HCT116 (cell line): ENCODE results near the gene SLC39A13. TPM values are rescaled to one million over a fixed set of nuclear protein-coding genes. Genes with fewer than 3 reads are reported as not detected.

Source experiments
- ATAC-seq: fragments of 200-7000 bp; cut with Tn5 transposase; 2 replicates; pipeline ENCODE4 v1.9.1; 2020; ENCODE audit warnings: mild to moderate bottlenecking, moderate library complexity
- BruUV-seq: library from RNA; stranded (reverse); fragments of 400-500 nt; replicated peaks from 2 replicates; lab custom pipeline; 2021; lab: Mats Ljungman, UMichigan
- CTCF ChIA-PET: fragments of 300-600 bp; sonication (Branson Sonifier 250); formaldehyde crosslinking; loops from one replicate; lab custom pipeline; 2021; ENCODE audit warnings: antibody characterized with exemption; lab: Charles Lee
- POLR2A ChIA-PET: fragments of 300-600, 350-600 bp; sonication (Branson Sonifier 250); formaldehyde crosslinking; loops from one replicate; lab custom pipeline; 2021; ENCODE audit warnings: antibody characterized with exemption; lab: Charles Lee
- RAD21 ChIA-PET, 2 experiments: fragments of 300-600 bp; sonication (Branson Sonifier 250); formaldehyde crosslinking; loops; one replicate each; lab custom pipeline; 2023; ENCODE audit warnings: low total read pairs in 2 of 2; ENCODE audit not compliant: uncharacterized antibody in 2 of 2, unreplicated experiment in 2 of 2, low non-redundant PET in 1 of 2; lab: Charles Lee
- DNase-seq: peaks from one replicate; pipeline ENCODE4 v3.0.0-alpha.2; 2010; ENCODE audit warnings: low read depth, low spot score
- H2AFZ ChIP-seq: fragments of 200-600 bp; shearing (Covaris generic), sonication (generic); 2 replicates; pipeline ENCODE4 v1.6.1; 2017; ENCODE audit warnings: low read depth, mixed run types, mixed read lengths, antibody characterized with exemption, low read length; ENCODE audit not compliant: poor library complexity, severe bottlenecking
- H3K27ac ChIP-seq: 2 replicates; pipeline ENCODE4 v1.5.1; 2012; ENCODE audit warnings: low read depth, low read length
- H3K27me3 ChIP-seq: fragments of 200-600 bp; sonication (generic); 2 replicates; pipeline ENCODE4 v1.6.1; 2016; ENCODE audit warnings: mixed run types, low read length, mixed read lengths; ENCODE audit not compliant: insufficient read depth
- H3K36me3 ChIP-seq, 2 experiments: fragments of 200-500 bp in 1 of 2; fragments of 200-600 bp in 1 of 2; sonication (Bioruptor generic) in 1 of 2; sonication (generic) in 1 of 2; 2 replicates each; pipeline versions ENCODE4 v1.5.1 to v1.6.1; 2014 to 2016; ENCODE audit warnings: low read length in 2 of 2, inconsistent platforms in 1 of 2, mixed read lengths in 1 of 2, mixed run types in 1 of 2; ENCODE audit not compliant: insufficient read depth in 2 of 2, control insufficient read depth in 1 of 2
- H3K4me1 ChIP-seq, 2 experiments: fragments of 200-600 bp in 1 of 2; sonication (generic) in 1 of 2; 2 replicates each; pipeline versions ENCODE4 v1.5.1 to v1.6.1; 2012 to 2017; ENCODE audit warnings: low read length in 2 of 2, inconsistent platforms in 1 of 2, mild to moderate bottlenecking in 1 of 2, mixed read lengths in 1 of 2, mixed run types in 1 of 2, moderate library complexity in 1 of 2; ENCODE audit not compliant: insufficient read depth in 2 of 2, control insufficient read depth in 1 of 2
- H3K4me2 ChIP-seq: fragments of 200-600 bp; sonication (generic); 2 replicates; pipeline ENCODE4 v1.6.1; 2017; ENCODE audit warnings: mixed run types, low read length, mixed read lengths
- H3K4me3 ChIP-seq, 2 experiments: fragments of 200-600 bp in 1 of 2; sonication (generic) in 1 of 2; replicated peaks in 1 of 2; 2 replicates each; pipeline ENCODE4 v1.5.1; 2011 to 2016; ENCODE audit warnings: low read length in 2 of 2, control low read depth in 1 of 2, low read depth in 1 of 2, mild to moderate bottlenecking in 1 of 2, mixed read lengths in 1 of 2, mixed run types in 1 of 2
- H3K79me2 ChIP-seq: fragments of 200-600 bp; sonication (generic); 2 replicates; pipeline ENCODE4 v1.6.1; 2017; ENCODE audit warnings: mild to moderate bottlenecking, mixed run types, low read length, moderate library complexity, mixed read lengths; ENCODE audit not compliant: insufficient read depth
- H3K9ac ChIP-seq: fragments of 200-600 bp; sonication (generic); 2 replicates; pipeline ENCODE4 v1.6.1; 2016; ENCODE audit warnings: low read length, mixed read lengths
- H3K9me2 ChIP-seq: fragments of 200-600 bp; sonication (generic), shearing (Covaris generic); 2 replicates; pipeline ENCODE4 v1.6.1; 2017; ENCODE audit warnings: mixed run types, mild to moderate bottlenecking, moderate library complexity; ENCODE audit not compliant: insufficient read depth
- H3K9me3 ChIP-seq, 2 experiments: fragments of 200-500 bp in 1 of 2; fragments of 200-600 bp in 1 of 2; sonication (Bioruptor generic) in 1 of 2; sonication (generic) in 1 of 2; 2 replicates each; pipeline ENCODE4 v1.6.1; 2014 to 2017; ENCODE audit warnings: low read length in 2 of 2, mixed read lengths in 2 of 2, inconsistent platforms in 1 of 2, low read depth in 1 of 2, mild to moderate bottlenecking in 1 of 2, mixed run types in 1 of 2, moderate library complexity in 1 of 2; ENCODE audit not compliant: control insufficient read depth in 1 of 2, insufficient read depth in 1 of 2
- H4K20me1 ChIP-seq: fragments of 200-600 bp; sonication (generic), shearing (Covaris generic); 2 replicates; pipeline ENCODE4 v1.6.1; 2017; ENCODE audit warnings: mixed run types, mild to moderate bottlenecking, moderate library complexity; ENCODE audit not compliant: insufficient read depth
- CBX3 ChIP-seq: IDR thresholded peaks from 2 replicates; pipeline ENCODE4 v1.6.1; 2012; ENCODE audit warnings: low read depth
- CEBPB ChIP-seq: IDR thresholded peaks from 2 replicates; pipeline ENCODE4 v1.6.1; 2012; ENCODE audit warnings: low read depth
- CTCF ChIP-seq, 3 experiments: fragments of 200-600 bp in 1 of 3; sonication (generic) in 1 of 3; IDR thresholded peaks in 2 of 3; conservative IDR thresholded peaks in 1 of 3; 2 replicates each; pipeline ENCODE4 v1.5.1; 2012 to 2017; ENCODE audit warnings: low read depth in 2 of 3, low read length in 2 of 3, antibody characterized with exemption in 1 of 3, borderline replicate concordance in 1 of 3, control low read depth in 1 of 3, mild to moderate bottlenecking in 1 of 3, mixed read lengths in 1 of 3, mixed run types in 1 of 3, moderate library complexity in 1 of 3; ENCODE audit not compliant: insufficient read depth in 1 of 3
- EGR1 ChIP-seq: IDR thresholded peaks from 2 replicates; pipeline ENCODE4 v1.6.1; 2012; ENCODE audit warnings: low read depth
- EZH2 ChIP-seq: fragments of 200-600 bp; sonication (generic); IDR thresholded peaks from 2 replicates; pipeline ENCODE4 v1.6.1; 2017; ENCODE audit warnings: antibody characterized with exemption, mixed run types
- FOSL1 ChIP-seq: IDR thresholded peaks from 2 replicates; pipeline ENCODE4 v1.6.1; 2012; ENCODE audit warnings: low read depth
- JUND ChIP-seq: IDR thresholded peaks from 2 replicates; pipeline ENCODE4 v1.6.1; 2012
- RAD21 ChIP-seq: IDR thresholded peaks from 2 replicates; pipeline ENCODE4 v1.6.1; 2012; ENCODE audit warnings: low read depth, mild to moderate bottlenecking
- REST ChIP-seq: IDR thresholded peaks from 2 replicates; pipeline ENCODE4 v1.6.1; 2012; ENCODE audit warnings: low read depth
- SIN3A ChIP-seq: IDR thresholded peaks from 2 replicates; pipeline ENCODE4 v1.6.1; 2012; ENCODE audit warnings: low read depth
- SP1 ChIP-seq: IDR thresholded peaks from 2 replicates; pipeline ENCODE4 v1.6.1; 2012; ENCODE audit warnings: low read depth
- TCF7L2 ChIP-seq: IDR thresholded peaks from 2 replicates; pipeline ENCODE4 v1.7.0; 2011; ENCODE audit warnings: borderline replicate concordance, inconsistent platforms; ENCODE audit not compliant: insufficient read depth, insufficient read length; ENCODE audit errors: extremely low read depth
- ZBTB33 ChIP-seq: IDR thresholded peaks from 2 replicates; pipeline ENCODE4 v1.6.1; 2011; ENCODE audit warnings: mild to moderate bottlenecking, low read length, moderate library complexity; ENCODE audit not compliant: insufficient replicate concordance; ENCODE audit errors: extremely low read depth
- intact Hi-C: fragments of 100-400 bp; cut with micrococcal nuclease; formaldehyde crosslinking; loops from 2 replicates; pipeline ENCODE4 v1.10.0; 2022
- total RNA-seq: library from RNA; stranded (reverse); gene quantifications from one replicate; pipeline ENCODE4 v1.2.1, GENCODE V29; 2021; ENCODE audit not compliant: unreplicated experiment

Gene SLC39A13
- total RNA-seq, 1 experiment from 2014 or later = 23.9 TPM

DNA sequence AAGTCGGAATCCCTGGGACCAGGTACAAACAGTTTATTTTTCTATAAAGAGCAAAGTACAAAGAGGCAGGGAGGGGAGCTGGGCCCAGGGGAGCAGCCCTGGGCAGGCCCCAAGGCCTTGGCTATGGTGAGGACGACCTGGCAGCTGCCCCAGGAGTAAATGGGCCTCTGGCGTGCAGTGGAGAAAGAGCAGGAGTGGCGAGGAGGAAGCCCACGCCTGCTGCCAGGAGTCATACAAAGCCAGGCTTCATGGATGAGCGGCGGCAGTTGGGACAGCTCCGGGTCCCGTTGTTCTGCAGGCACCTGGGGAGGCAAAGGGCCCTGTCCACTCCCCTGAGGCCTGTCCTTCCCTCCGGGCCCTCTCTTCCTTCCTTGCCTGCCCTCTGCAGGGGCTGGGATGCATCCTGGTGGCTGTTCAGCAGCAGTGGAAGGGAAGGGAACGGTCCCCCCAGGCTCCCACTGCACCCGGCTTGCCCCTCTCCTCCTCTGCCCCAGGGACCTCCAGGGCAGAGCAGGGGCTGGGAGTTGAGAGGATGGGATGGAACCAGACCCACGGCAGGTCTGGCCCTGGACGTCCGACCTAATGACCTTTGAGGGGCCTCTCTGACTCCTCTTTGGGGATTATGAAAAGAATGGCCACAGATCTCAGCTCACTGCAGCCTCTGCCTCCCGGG lies 29.5 kb downstream of the SLC39A13 start:
- H3K4me3 ChIP-seq = no peak overlapping the region
- ATAC-seq = no peak
- no peak for DNase-seq
- ChIA-PET RAD21 (no interaction called here), CTCF (no interaction called here), POLR2A (no interaction called here)
- no peaks in the 10 kb centered on the region for H3K9me2 ChIP-seq
- no peaks in the 10 kb centered on the region for H3K79me2 ChIP-seq
- H3K36me3 ChIP-seq = no peaks in the 10 kb centered on the region
- intact Hi-C loops = no loop called here
- H3K4me1 ChIP-seq = no peaks in the 10 kb centered on the region
- no TSS peak for BruUV-seq
- no peak for TF ChIP-seq EGR1
- no peak for TF ChIP-seq RAD21
- TF ChIP-seq CTCF (IDR thresholded peaks at IDR 0.05 in 2 of 3, conservative IDR thresholded peaks at IDR 0.05 in 1 of 3; ENCODE audit: borderline replicate concordance in 1 of 3, insufficient read depth in 1 of 3, low read depth in 2 of 3, low read length in 2 of 3) = no peak
- no peak for TF ChIP-seq JUND
- no peak for TF ChIP-seq SIN3A
- no peak for TF ChIP-seq CEBPB
- no peak for TF ChIP-seq FOSL1
- TF ChIP-seq REST = no peak
- TF ChIP-seq TCF7L2 = no peak
- TF ChIP-seq SP1 = no peak
- no peak for TF ChIP-seq EZH2
- no peak for TF ChIP-seq CBX3
- TF ChIP-seq ZBTB33 = no peak
- no peak overlapping the region for H3K4me2 ChIP-seq
- H3K9ac ChIP-seq = no peak overlapping the region
- H2AFZ ChIP-seq = no peak overlapping the region
- H3K27ac ChIP-seq = no peak overlapping the region
- H3K9me3 ChIP-seq = no peaks in the 10 kb centered on the region
- H4K20me1 ChIP-seq = no peaks in the 10 kb centered on the region
- H3K27me3 ChIP-seq = no peaks in the 10 kb centered on the region
